HepG2 (cell line): ENCODE measurements around the gene MUC13. TPM values are rescaled to one million over a fixed set of nuclear protein-coding genes. Genes with fewer than 3 reads are reported as not detected.
A peak's percentile ranks its signal among the peaks of the same experiment; 100 is the strongest.

Experiments used
- CCDC6 ChIP-seq: sonication (generic); formaldehyde crosslinking; IDR thresholded peaks from 2 replicates; pipeline ENCODE4 v1.8.1; 2022; ENCODE audit warnings: mild to moderate bottlenecking, missing genetic modification reagents, moderate library complexity
- polyA plus RNA-seq, 8 experiments: library from polyadenylated mRNA; depleted of rRNA in 3 of 8; stranded (reverse) in 7 of 8; unstranded in 1 of 8; fragments of >200 nt; fragmentation: Illumina TruSeq in 4 of 8; extraction: Trizol in 4 of 8; gene quantifications; 2 replicates each; pipeline versions ENCODE4 v1.2.1 to v1.2.3, GENCODE V29; 2011 to 2016; ENCODE audit warnings: low read depth in 4 of 8, missing spikeins in 1 of 8, mixed read lengths in 1 of 8; ENCODE audit not compliant: insufficient read depth in 1 of 8
- total RNA-seq, 5 experiments: library from RNA; depleted of rRNA; stranded (reverse); fragments of >200 nt; fragmentation: Illumina TruSeq; extraction: Trizol; gene quantifications; 2 replicates each; pipeline ENCODE4 v1.2.3, GENCODE V29; 2016; ENCODE audit warnings: low read depth in 1 of 5
- TF ChIP-seq, protein P1 (sequence below): sonication (generic); formaldehyde crosslinking; IDR thresholded peaks from 2 replicates; pipeline ENCODE4 v1.5.0; 2020; ENCODE audit warnings: mild to moderate bottlenecking, missing genetic modification reagents, borderline replicate concordance

The MUC13 gene
- total and polyA plus RNA-seq, 2 of the 13 experiments (the other 11 are each of a cell fraction or from before 2014, with no cell fraction given) = 0.04 to 1.2 TPM

DNA sequence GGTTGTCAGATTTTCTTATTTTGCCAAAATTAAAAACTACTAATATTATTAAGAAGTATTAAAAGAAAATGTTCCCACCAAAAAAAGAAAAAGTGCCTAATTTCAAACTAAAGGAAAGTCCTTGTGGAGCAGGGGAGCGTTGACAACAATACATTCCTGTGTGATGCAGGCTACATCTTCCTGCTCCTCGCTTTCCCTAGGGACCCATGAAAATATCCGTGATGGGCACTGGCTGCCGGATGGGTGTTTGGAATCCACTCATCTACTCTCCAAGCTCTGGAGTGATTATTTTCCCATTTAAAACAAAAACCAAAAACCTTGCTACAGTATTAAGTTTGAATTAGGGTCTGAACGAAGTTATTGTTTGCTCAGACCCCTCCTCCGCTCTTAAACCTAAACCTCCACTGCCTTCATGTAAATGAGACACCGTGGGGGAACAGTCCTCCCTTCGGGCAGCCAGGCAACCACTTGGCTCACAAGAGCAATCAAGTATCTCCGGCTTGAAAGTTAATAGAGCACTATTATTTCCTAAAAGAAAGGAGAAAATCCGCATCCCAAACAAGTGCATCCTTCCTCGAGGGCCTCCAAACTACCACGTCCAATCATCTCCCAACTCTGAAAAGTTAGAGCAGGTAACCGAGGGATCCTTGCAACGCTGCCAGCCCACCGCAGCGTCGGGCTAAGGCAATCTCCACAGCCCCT is 48.9 kb downstream of the MUC13 start (continued):
- TF ChIP-seq, protein P1, sequence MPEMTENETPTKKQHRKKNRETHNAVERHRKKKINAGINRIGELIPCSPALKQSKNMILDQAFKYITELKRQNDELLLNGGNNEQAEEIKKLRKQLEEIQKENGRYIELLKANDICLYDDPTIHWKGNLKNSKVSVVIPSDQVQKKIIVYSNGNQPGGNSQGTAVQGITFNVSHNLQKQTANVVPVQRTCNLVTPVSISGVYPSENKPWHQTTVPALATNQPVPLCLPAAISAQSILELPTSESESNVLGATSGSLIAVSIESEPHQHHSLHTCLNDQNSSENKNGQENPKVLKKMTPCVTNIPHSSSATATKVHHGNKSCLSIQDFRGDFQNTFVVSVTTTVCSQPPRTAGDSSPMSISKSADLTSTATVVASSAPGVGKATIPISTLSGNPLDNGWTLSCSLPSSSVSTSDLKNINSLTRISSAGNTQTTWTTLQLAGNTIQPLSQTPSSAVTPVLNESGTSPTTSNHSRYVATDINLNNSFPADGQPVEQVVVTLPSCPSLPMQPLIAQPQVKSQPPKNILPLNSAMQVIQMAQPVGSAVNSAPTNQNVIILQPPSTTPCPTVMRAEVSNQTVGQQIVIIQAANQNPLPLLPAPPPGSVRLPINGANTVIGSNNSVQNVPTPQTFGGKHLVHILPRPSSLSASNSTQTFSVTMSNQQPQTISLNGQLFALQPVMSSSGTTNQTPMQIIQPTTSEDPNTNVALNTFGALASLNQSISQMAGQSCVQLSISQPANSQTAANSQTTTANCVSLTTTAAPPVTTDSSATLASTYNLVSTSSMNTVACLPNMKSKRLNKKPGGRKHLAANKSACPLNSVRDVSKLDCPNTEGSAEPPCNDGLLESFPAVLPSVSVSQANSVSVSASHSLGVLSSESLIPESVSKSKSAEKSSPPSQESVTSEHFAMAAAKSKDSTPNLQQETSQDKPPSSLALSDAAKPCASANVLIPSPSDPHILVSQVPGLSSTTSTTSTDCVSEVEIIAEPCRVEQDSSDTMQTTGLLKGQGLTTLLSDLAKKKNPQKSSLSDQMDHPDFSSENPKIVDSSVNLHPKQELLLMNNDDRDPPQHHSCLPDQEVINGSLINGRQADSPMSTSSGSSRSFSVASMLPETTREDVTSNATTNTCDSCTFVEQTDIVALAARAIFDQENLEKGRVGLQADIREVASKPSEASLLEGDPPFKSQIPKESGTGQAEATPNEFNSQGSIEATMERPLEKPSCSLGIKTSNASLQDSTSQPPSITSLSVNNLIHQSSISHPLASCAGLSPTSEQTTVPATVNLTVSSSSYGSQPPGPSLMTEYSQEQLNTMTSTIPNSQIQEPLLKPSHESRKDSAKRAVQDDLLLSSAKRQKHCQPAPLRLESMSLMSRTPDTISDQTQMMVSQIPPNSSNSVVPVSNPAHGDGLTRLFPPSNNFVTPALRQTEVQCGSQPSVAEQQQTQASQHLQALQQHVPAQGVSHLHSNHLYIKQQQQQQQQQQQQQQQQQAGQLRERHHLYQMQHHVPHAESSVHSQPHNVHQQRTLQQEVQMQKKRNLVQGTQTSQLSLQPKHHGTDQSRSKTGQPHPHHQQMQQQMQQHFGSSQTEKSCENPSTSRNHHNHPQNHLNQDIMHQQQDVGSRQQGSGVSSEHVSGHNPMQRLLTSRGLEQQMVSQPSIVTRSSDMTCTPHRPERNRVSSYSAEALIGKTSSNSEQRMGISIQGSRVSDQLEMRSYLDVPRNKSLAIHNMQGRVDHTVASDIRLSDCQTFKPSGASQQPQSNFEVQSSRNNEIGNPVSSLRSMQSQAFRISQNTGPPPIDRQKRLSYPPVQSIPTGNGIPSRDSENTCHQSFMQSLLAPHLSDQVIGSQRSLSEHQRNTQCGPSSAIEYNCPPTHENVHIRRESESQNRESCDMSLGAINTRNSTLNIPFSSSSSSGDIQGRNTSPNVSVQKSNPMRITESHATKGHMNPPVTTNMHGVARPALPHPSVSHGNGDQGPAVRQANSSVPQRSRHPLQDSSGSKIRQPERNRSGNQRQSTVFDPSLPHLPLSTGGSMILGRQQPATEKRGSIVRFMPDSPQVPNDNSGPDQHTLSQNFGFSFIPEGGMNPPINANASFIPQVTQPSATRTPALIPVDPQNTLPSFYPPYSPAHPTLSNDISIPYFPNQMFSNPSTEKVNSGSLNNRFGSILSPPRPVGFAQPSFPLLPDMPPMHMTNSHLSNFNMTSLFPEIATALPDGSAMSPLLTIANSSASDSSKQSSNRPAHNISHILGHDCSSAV (CRISPR knock-in tag) = 0 out of 2 replicates have a peak, but pooled peaks have one; percentile 41
- 0 out of 2 replicates have a peak, but pooled peaks have one; percentile 9 for TF ChIP-seq CCDC6
